ENCODE results near the gene TMEM187. TPM values are rescaled to one million over a fixed set of nuclear protein-coding genes. Genes with fewer than 3 reads are reported as not detected.

The TMEM187 gene
- total RNA-seq, 1 donor: 6.9 TPM

- H3K27ac ChIP-seq (ENCODE audit: low read depth, low read length): no peak overlapping the region
Observed at GRCh38 chrX:153925387-153925738, 47.2 kb upstream of the TMEM187 start.

GRCh38 chrX:153925739-153926551 lies 46.6 kb upstream of the TMEM187 start, which contains the start of gene ARHGAP4:
Gene ARHGAP4, minus strand, starts transcription at chrX:153926264. Its CDS starts 62 bp downstream, at chrX:153926202.
- peaks cover 7% of the 10 kb centered on the region for H3K36me3 ChIP-seq (ENCODE audit: insufficient read depth, low read length)
- H3K4me2 ChIP-seq (ENCODE audit: insufficient read depth, low read length): peak within 1 kb of the TSS; percentile 71
- peak within 1 kb of the TSS; percentile 76 for H3K4me3 ChIP-seq (ENCODE audit: insufficient read depth, low read length)
- TF ChIP-seq CTCF (IDR thresholded peaks at IDR 0.05; ENCODE audit: extremely low read depth, low read depth, low read length): no peak
- H3K9me3 ChIP-seq (ENCODE audit: low read depth, low read length): no peaks in the 10 kb centered on the region
- H4K20me1 ChIP-seq (ENCODE audit: insufficient read depth, low read length): peaks cover 15% of the 10 kb centered on the region
- H2AFZ ChIP-seq (ENCODE audit: low read length): no peak within 1 kb of the TSS
- H3K4me1 ChIP-seq (ENCODE audit: insufficient read depth, low read length): peaks cover 2% of the 10 kb centered on the region
- peaks cover 10% of the 10 kb centered on the region for H3K27me3 ChIP-seq (ENCODE audit: insufficient read depth, low read length)
- no peak for DNase-seq (ENCODE audit: insufficient read length, low spot score, missing footprints)
- no peak within 1 kb of the TSS for H3K27ac ChIP-seq (ENCODE audit: low read depth, low read length)
- peaks cover 1% of the 10 kb centered on the region for H3K79me2 ChIP-seq (ENCODE audit: insufficient read depth, low read length)

More at GRCh38 chrX:153925387-153925738, 47.2 kb upstream of the TMEM187 start:
- peaks cover 5% of the 10 kb centered on the region for H3K36me3 ChIP-seq (ENCODE audit: insufficient read depth, low read length)
- no peak for TF ChIP-seq CTCF (IDR thresholded peaks at IDR 0.05; ENCODE audit: extremely low read depth, low read depth, low read length)
- no peak for DNase-seq (ENCODE audit: insufficient read length, low spot score, missing footprints)
- no peak overlapping the region for H3K4me2 ChIP-seq (ENCODE audit: insufficient read depth, low read length)
- H3K4me1 ChIP-seq (ENCODE audit: insufficient read depth, low read length): peaks cover 2% of the 10 kb centered on the region
- H2AFZ ChIP-seq (ENCODE audit: low read length): no peak overlapping the region
- peaks cover 12% of the 10 kb centered on the region for H3K27me3 ChIP-seq (ENCODE audit: insufficient read depth, low read length)
- H3K79me2 ChIP-seq (ENCODE audit: insufficient read depth, low read length): no peaks in the 10 kb centered on the region
- H3K4me3 ChIP-seq (ENCODE audit: insufficient read depth, low read length): no peak overlapping the region
- H3K9me3 ChIP-seq (ENCODE audit: low read depth, low read length): no peaks in the 10 kb centered on the region
- peaks cover 15% of the 10 kb centered on the region for H4K20me1 ChIP-seq (ENCODE audit: insufficient read depth, low read length)

- Histone ChIP-seq H3K27me3 (ENCODE audit: insufficient read depth, low read length) (peaks cover 6% of the 10 kb centered on the region), H3K9me3 (ENCODE audit: low read depth, low read length) (no peaks in the 10 kb centered on the region), H3K27ac (ENCODE audit: low read depth, low read length) (no peak overlapping the region), H3K4me2 (ENCODE audit: insufficient read depth, low read length) (peak overlapping the region; percentile 71), H2AFZ (ENCODE audit: low read length) (no peak overlapping the region), H3K4me3 (ENCODE audit: insufficient read depth, low read length) (no peak overlapping the region), H4K20me1 (ENCODE audit: insufficient read depth, low read length) (peaks cover 20% of the 10 kb centered on the region), H3K79me2 (ENCODE audit: insufficient read depth, low read length) (peaks cover 7% of the 10 kb centered on the region), H3K36me3 (ENCODE audit: insufficient read depth, low read length) (peaks cover 13% of the 10 kb centered on the region), H3K4me1 (ENCODE audit: insufficient read depth, low read length) (peaks cover 2% of the 10 kb centered on the region)
- TF ChIP-seq CTCF (IDR thresholded peaks at IDR 0.05; ENCODE audit: extremely low read depth, low read depth, low read length): no peak
- no peak for DNase-seq (ENCODE audit: insufficient read length, low spot score, missing footprints)
Observed at GRCh38 chrX:153926552-153926857, 46.0 kb upstream of the TMEM187 start.

GRCh38 chrX:153926858-153927671 lies 45.5 kb upstream of the TMEM187 start:
- Histone ChIP-seq H3K4me3 (ENCODE audit: insufficient read depth, low read length) (peak overlapping the region; percentile 76), H3K9me3 (ENCODE audit: low read depth, low read length) (no peaks in the 10 kb centered on the region), H3K4me2 (ENCODE audit: insufficient read depth, low read length) (peak overlapping the region; percentile 71), H3K27me3 (ENCODE audit: insufficient read depth, low read length) (peaks cover 6% of the 10 kb centered on the region), H3K36me3 (ENCODE audit: insufficient read depth, low read length) (peaks cover 18% of the 10 kb centered on the region), H3K79me2 (ENCODE audit: insufficient read depth, low read length) (peaks cover 13% of the 10 kb centered on the region), H3K27ac (ENCODE audit: low read depth, low read length) (peak overlapping the region; percentile 78), H2AFZ (ENCODE audit: low read length) (peak overlapping the region; percentile 61), H3K4me1 (ENCODE audit: insufficient read depth, low read length) (peaks cover 2% of the 10 kb centered on the region), H4K20me1 (ENCODE audit: insufficient read depth, low read length) (peaks cover 25% of the 10 kb centered on the region)
- peak; percentile 79 for DNase-seq (ENCODE audit: insufficient read length, low spot score, missing footprints)
- TF ChIP-seq CTCF (IDR thresholded peaks at IDR 0.05; ENCODE audit: extremely low read depth, low read depth, low read length): no peak

All from osteoblast (primary cell).